Activated T-cell treated with anti-CD3 and anti-CD28 coated beads, Interleukin-2, amount 50 U/mL, for 4 hours (primary cell): ENCODE results near the gene BOC. TPM values are rescaled to one million over a fixed set of nuclear protein-coding genes. Genes with fewer than 3 reads are reported as not detected.

Experiments used
- ATAC-seq, 2 donors: fragments of 200-7000 bp; cut with Tn5 transposase; one replicate each; pipeline ENCODE4 v1.10.0; 2021
- DNase-seq: peaks from one replicate; pipeline ENCODE4 v3.0.0-alpha.2; 2020
- H3K27me3 Mint-ChIP-seq: one replicate; pipeline ENCODE4 v1.8.0; 2021; ENCODE audit warnings: low read depth, mixed read lengths
- H3K36me3 Mint-ChIP-seq: one replicate; pipeline ENCODE4 v1.8.0; 2022; ENCODE audit warnings: mixed read lengths; ENCODE audit not compliant: insufficient read depth
- H3K4me1 Mint-ChIP-seq: one replicate; pipeline ENCODE4 v1.8.0; 2021; ENCODE audit warnings: low read depth, mixed read lengths
- H3K4me3 Mint-ChIP-seq: one replicate; pipeline ENCODE4 v1.8.0; 2021; ENCODE audit warnings: mild to moderate bottlenecking, moderate library complexity, mixed read lengths
- H3K9me3 Mint-ChIP-seq: one replicate; pipeline ENCODE4 v1.8.0; 2021; ENCODE audit warnings: mixed read lengths
- total RNA-seq, 3 donors: library from RNA; stranded (reverse); gene quantifications; one replicate each; pipeline ENCODE4 v1.2.1, GENCODE V29; 2021

BOC gene
- total RNA-seq, 3 donors from 2014 or later: 0.18 to 0.35 TPM; not detected in 1

DNA sequence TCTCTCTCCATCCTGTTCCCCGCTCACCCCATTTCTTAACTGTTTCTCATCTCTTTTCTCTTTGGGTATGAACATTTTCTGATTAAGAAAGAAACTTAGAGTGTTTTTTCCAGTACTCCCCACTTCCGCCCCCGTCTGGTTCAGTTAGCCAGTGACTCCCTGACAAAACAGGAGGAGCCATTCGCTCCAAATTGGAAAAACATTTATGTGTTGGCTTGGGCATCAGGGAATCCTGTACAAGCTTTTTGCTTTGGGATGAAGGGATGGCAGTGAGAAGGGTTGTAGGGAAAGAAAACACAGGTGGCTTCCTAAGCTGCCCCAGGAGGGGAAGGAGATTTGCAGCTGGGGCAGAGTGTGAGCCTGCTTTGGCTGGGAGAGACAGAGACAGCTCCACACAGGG is 47.0 kb downstream of the BOC start:
- ATAC-seq (no peak), DNase-seq (no peak)
- Mint-ChIP-seq H3K27me3 (peaks cover 4% of the 10 kb centered on the region), H3K9me3 (no peaks in the 10 kb centered on the region), H3K4me1 (no peaks in the 10 kb centered on the region), H3K36me3 (no peaks in the 10 kb centered on the region), H3K4me3 (no peak overlapping the region)

DNA sequence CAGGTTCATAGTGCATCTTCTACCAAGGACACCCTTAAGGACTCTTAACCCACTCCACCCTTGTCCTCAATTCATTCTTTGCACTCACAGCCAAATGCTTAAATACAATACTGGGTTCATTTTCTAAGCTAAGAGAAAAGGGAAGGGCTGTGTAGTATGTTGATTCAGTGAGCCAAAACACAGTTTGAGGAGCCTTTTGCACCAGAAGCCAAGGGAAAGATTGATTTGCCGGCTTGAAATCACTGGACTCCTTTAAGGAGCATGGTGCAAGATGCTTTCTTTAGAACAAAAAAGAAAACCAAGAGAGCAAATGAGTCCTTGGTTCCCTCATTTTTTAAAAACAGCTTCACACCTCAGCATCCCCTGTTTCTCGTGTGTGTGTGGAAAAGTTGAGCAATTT is 47.8 kb downstream of the BOC start:
- Mint-ChIP-seq H3K4me3 (no peak overlapping the region), H3K36me3 (no peaks in the 10 kb centered on the region), H3K27me3 (peaks cover 4% of the 10 kb centered on the region), H3K9me3 (no peaks in the 10 kb centered on the region), H3K4me1 (no peaks in the 10 kb centered on the region)
- DNase-seq: no peak
- no peak for ATAC-seq

DNA sequence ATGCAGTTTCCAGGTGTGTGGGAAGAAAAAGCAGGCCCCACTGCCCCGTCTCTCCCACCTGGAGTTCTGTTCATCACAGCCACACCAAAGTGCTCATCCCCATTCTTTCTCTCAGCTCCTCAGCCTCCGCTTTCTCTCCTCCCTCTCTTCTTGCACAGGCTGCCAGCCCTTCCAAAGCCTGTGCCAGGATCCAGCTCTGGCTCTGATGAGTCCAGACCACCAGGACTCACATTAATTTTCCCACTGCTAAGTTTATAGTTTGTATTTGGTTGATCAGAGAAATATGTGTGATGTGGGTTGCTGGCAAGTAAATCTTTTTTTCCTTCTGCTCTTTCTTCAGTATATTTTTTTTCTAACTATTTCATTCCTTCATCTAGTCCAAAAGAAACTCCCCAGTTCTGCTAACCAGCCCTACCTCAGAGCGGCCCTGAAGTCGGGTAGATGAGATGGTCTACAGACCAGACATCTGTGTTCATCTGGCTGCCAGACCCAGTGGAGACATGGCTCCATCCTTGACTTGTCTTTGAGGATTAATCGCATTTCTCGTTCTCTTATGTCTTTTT is 49.8 kb downstream of the BOC start:
- Mint-ChIP-seq H3K4me3 (no peak overlapping the region), H3K36me3 (no peaks in the 10 kb centered on the region), H3K9me3 (no peaks in the 10 kb centered on the region), H3K27me3 (peaks cover 4% of the 10 kb centered on the region), H3K4me1 (no peaks in the 10 kb centered on the region)
- DNase-seq (no peak), ATAC-seq (no peak)

DNA sequence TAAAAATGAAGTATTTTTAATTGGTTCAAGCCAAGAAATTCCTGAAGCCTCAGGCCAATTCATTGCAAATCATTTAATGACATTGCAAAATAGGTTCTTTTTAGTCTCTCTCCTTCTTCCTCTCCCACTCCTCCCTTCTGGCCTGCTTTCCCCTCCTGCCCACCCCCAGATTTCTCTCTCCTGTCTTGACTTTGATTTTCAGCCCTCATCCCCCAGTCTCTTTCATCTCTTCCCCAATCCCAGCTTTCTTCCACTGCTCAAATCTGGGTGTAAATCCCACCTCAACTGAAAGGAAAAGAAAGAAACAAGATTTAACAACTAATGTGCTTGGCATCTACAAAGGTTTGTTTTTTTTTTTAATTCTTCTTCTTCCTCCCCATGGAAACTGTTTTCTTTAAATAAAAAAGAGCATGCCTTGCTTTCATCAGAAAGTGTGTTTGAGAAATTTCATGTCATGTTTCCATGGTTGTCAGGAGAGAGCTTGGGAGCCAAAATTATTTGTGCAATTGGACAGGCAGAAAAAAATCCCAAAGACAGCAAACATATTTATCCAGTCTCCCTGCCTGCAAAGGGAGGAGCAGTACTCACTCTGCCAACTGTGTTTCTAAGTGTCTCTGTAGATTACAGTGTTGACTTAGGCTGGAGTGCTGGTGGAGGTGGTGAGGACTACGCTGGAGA is 50.4 kb downstream of the BOC start:
- no peaks in the 10 kb centered on the region for H3K4me1 Mint-ChIP-seq
- DNase-seq (no peak), ATAC-seq (no peak)
- H3K27me3 Mint-ChIP-seq: peaks cover 4% of the 10 kb centered on the region
- no peaks in the 10 kb centered on the region for H3K36me3 Mint-ChIP-seq
- H3K9me3 Mint-ChIP-seq: no peaks in the 10 kb centered on the region
- no peak overlapping the region for H3K4me3 Mint-ChIP-seq

DNA sequence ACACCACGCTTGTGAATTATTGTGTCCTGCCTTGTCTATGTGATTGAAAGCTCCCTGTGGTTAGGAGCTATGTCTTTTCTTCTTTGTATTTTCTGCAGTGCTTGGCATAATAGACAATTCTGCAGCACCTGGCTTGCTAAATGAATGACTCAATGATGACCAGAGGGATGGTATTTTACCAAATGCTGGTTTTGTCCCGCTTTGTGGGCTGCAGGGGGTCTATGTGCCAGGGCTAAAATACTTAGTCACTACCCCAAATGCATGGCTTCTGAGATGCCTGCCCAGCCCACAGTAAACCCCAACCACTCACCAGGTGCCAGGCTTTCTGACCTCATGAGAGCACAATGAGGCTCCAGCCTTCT is 50.9 kb downstream of the BOC start:
- peaks cover 4% of the 10 kb centered on the region for H3K27me3 Mint-ChIP-seq
- no peaks in the 10 kb centered on the region for H3K4me1 Mint-ChIP-seq
- DNase-seq (no peak), ATAC-seq (no peak)
- H3K36me3 Mint-ChIP-seq: no peaks in the 10 kb centered on the region
- H3K4me3 Mint-ChIP-seq: no peak overlapping the region
- no peaks in the 10 kb centered on the region for H3K9me3 Mint-ChIP-seq

DNA sequence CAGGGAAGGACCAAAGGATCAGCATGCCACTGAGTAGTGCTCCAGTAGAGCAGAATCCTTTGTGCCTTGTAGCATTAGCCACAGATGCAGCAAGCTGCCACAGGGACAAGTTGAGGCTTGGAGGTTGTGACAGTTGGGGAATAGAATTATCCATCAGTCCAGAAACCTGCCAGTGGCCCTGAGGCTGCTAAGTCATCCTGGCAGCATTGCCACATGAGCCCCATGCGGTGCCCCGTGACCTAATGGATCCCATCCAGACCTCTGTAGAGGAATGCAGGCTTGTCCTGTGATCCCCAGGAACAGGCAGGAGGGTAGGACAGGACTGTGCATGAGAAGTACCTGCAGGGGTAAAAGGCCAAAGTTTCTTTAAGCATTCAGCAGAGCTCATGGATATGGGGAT is 51.7 kb downstream of the BOC start:
- Mint-ChIP-seq H3K4me3 (no peak overlapping the region), H3K27me3 (peaks cover 8% of the 10 kb centered on the region), H3K36me3 (no peaks in the 10 kb centered on the region), H3K4me1 (no peaks in the 10 kb centered on the region), H3K9me3 (no peaks in the 10 kb centered on the region)
- DNase-seq (no peak), ATAC-seq (no peak)

DNA sequence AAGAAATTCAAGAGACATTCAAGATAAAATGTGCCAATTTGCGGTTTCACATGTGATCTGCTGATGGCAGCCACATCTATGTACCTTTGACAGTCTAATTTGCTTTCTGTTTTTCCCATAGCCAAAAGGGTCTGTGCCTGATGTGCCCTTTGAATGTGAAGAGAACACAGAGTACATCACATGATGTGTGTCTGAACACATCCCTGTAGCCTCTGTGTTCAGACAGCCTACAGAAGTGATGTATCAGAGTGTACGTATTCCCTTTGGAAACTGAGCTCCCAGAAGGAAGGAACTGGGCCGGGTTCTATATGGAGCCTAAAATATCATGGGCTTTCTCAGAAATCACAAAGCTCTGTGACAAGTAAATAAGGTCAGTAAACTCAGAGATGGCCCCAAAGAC is 52.4 kb downstream of the BOC start:
- ATAC-seq: no peak
- no peak overlapping the region for H3K4me3 Mint-ChIP-seq
- H3K9me3 Mint-ChIP-seq: no peaks in the 10 kb centered on the region
- H3K27me3 Mint-ChIP-seq: peaks cover 8% of the 10 kb centered on the region
- no peaks in the 10 kb centered on the region for H3K4me1 Mint-ChIP-seq
- no peak for DNase-seq
- H3K36me3 Mint-ChIP-seq: no peaks in the 10 kb centered on the region

DNA sequence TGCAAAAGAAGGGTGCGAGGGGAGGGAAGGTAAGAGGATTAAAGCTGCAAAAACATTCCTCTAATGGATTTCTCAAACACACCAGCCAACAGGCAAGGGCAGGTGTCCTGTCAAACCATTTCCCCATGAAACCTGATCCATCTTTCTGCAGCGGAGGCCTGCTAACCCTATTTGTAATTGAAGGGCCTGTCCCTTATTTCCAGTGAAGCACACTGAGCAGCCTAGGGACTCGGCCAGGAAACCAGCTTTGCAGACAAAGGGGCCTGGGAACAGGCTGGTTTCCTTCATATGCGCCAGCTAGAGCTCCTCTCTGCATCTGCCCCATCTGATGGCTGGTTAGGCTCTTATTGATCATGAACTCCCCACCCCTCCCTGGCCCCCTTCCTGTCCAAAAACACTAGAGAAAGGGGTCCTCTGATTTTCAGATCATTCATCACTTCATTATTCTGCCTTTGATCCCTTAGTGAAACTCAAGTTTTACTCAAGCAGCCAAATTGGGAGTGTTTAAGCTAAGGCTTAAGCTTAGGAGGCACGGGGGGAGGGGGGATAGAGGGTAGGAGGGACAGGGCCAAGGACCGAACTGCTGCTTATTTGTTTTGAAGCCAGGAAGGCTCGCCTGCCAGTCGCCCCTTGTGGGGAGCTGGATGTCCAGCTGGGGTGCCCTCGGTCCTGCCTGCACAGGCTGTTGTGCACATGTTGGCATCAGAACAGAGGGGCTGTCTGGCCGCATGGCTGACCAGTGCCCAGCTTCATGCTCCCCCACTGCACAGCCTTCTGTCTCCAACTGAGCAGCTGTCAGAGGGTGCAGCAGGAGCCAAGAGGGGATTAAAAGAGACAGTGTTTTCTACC is 53.1 kb downstream of the BOC start:
- Mint-ChIP-seq H3K4me3 (no peak overlapping the region), H3K27me3 (peaks cover 6% of the 10 kb centered on the region), H3K36me3 (no peaks in the 10 kb centered on the region), H3K4me1 (no peaks in the 10 kb centered on the region), H3K9me3 (no peaks in the 10 kb centered on the region)
- no peak for DNase-seq
- no peak for ATAC-seq

DNA sequence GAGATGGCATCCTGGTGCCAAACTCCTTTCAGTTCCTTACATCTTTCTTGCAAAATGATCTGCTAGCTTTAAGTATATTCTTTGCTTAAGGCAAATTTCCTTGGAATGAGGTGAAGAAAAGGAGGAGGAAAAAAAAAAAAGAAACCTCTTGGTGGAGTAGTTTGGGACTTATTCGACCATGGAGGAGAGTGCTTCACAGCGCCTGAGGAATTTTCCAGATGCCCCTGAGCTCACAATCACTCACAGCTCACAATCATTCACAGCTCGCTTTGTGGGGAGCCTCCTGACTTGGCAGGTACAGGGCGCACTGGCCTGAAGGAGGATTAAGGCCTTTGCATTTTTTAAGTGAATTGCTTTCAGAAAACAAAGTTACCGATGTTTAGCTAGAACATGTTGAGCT is 53.9 kb downstream of the BOC start:
- no peak overlapping the region for H3K4me3 Mint-ChIP-seq
- DNase-seq (no peak), ATAC-seq (no peak)
- H3K4me1 Mint-ChIP-seq: no peaks in the 10 kb centered on the region
- no peaks in the 10 kb centered on the region for H3K9me3 Mint-ChIP-seq
- no peaks in the 10 kb centered on the region for H3K36me3 Mint-ChIP-seq
- peaks cover 6% of the 10 kb centered on the region for H3K27me3 Mint-ChIP-seq

DNA sequence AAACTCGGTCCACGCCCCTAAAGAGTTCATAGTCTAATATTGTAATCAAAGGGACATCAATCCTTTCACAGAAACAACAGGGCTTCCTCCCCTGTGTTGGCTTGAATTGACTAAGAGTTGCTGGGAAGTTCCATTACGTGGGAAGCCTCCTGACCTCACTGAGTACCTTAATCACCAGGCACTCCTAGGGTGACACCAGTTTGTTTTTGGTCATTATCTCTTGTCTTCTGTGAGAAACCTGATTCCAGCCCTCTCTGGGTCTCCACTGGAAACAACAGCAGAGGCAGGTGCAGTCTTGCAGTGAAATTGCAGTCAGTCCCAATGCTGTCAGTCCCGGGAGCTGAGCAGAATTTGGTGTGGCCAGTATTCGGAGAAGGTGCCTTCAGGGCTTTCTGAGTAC is 55.4 kb downstream of the BOC start:
- H3K36me3 Mint-ChIP-seq: no peaks in the 10 kb centered on the region
- H3K4me3 Mint-ChIP-seq: no peak overlapping the region
- no peak for ATAC-seq
- H3K4me1 Mint-ChIP-seq: no peaks in the 10 kb centered on the region
- H3K27me3 Mint-ChIP-seq: peaks cover 4% of the 10 kb centered on the region
- H3K9me3 Mint-ChIP-seq: no peaks in the 10 kb centered on the region
- no peak for DNase-seq

DNA sequence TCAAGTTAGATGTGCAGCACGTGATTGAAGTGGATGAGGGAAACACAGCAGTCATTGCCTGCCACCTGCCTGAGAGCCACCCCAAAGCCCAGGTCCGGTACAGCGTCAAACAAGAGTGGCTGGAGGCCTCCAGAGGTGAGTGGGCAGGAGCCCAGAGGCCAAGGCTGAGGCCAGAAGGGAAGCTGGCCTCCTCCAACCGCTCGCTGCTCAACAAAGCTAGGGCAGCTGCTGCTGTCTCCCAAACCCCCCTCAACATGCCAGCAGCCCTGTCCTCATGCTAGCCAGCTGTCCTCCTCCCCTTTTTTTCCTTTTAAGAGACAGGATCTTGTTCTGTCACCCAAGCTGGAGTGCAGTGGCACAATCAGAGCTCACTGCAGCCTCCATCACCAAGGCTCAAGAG is 57.0 kb downstream of the BOC start:
- Mint-ChIP-seq H3K36me3 (no peaks in the 10 kb centered on the region), H3K4me1 (no peaks in the 10 kb centered on the region), H3K27me3 (peaks cover 4% of the 10 kb centered on the region), H3K9me3 (no peaks in the 10 kb centered on the region), H3K4me3 (no peak overlapping the region)
- no peak for ATAC-seq
- DNase-seq: no peak

DNA sequence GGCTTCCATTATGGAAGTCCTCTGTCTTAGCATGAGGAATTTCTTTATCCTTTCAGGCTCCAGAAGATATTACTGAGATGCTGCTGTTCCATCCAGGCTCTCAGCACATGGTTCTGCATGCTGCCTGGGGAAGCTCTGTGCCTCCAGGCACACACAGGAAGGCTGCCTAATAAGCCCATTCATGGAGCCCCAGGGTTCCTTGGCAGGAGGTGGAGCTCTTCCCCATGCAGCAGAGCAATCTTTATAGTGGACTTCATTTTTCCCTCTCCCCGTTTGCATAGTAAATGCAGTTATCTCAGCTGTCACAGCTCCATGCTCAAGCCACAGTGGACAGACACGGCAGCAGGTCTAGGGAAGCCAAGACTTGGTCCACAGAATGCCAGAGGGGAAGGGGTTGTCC is 57.6 kb downstream of the BOC start:
- Mint-ChIP-seq H3K4me1 (no peaks in the 10 kb centered on the region), H3K9me3 (no peaks in the 10 kb centered on the region), H3K27me3 (peaks cover 4% of the 10 kb centered on the region), H3K4me3 (no peak overlapping the region), H3K36me3 (no peaks in the 10 kb centered on the region)
- ATAC-seq: no peak
- no peak for DNase-seq

DNA sequence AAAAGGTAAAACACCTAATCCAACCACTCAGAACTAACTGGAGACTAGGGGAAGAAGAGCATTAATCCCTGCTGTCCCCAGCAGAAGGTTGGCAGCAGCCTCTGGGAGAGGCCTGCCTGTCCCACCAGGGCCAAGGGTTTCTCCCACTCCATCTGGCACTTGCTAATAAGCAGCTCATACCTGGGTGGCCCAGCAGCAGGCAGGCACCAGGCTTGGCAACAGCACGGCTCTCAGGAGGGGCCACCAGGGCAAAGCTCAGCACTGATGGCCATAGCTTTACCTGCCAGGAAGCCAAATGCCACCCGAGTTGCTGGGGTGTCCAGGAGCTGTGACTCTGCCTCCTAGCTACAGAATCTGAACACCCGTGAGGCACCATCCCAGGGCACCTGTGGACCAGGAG is 58.3 kb downstream of the BOC start:
- Mint-ChIP-seq H3K4me3 (no peak overlapping the region), H3K36me3 (no peaks in the 10 kb centered on the region), H3K27me3 (peaks cover 4% of the 10 kb centered on the region), H3K9me3 (no peaks in the 10 kb centered on the region), H3K4me1 (no peaks in the 10 kb centered on the region)
- ATAC-seq: no peak
- DNase-seq: no peak

DNA sequence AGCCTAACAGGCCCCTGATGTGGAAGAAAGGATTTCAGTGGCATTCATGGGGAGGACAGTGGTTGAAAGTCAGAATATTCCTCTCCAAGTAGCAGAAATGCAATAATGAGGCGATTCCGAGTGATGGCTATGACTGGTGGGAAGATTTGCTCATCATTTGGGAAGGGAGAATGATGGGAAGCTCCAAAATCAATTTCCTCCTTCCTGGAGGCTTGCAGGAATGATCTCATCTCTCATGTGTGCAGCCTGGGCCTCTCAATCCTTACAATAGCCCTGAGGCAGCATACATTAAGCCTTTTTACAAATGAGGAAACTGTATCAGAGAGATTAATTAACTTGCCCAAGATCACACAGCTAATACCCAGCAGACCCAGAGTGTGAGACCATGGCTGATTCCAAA is 58.7 kb downstream of the BOC start:
- H3K4me1 Mint-ChIP-seq: no peaks in the 10 kb centered on the region
- DNase-seq (no peak), ATAC-seq (no peak)
- H3K9me3 Mint-ChIP-seq: no peaks in the 10 kb centered on the region
- H3K36me3 Mint-ChIP-seq: no peaks in the 10 kb centered on the region
- no peak overlapping the region for H3K4me3 Mint-ChIP-seq
- peaks cover 4% of the 10 kb centered on the region for H3K27me3 Mint-ChIP-seq

DNA sequence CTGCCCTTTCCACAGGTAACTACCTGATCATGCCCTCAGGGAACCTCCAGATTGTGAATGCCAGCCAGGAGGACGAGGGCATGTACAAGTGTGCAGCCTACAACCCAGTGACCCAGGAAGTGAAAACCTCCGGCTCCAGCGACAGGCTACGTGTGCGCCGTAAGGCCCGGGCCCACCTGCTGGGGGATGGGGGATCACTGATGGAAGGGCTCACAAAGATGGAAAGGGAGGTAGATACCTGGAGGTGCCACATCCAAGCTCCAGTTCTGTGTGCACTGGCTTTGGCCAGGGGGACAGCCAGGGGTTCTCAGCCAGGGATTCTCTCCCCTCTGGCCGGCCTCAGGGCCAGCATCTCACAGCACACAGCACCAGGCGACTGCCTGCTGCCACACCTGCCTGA is 59.4 kb downstream of the BOC start:
- Mint-ChIP-seq H3K4me3 (no peak overlapping the region), H3K9me3 (no peaks in the 10 kb centered on the region), H3K27me3 (peaks cover 4% of the 10 kb centered on the region), H3K36me3 (no peaks in the 10 kb centered on the region), H3K4me1 (peaks cover under 1% of the 10 kb centered on the region)
- DNase-seq (no peak), ATAC-seq (no peak)
